ENCODE measurements around the gene SUPT3H. TPM values are rescaled to one million over a fixed set of nuclear protein-coding genes. Genes with fewer than 3 reads are reported as not detected.

SUPT3H gene
- total and polyA plus RNA-seq, 4 donors, result 0.85 to 4.8 (median 2.4) TPM

- Histone ChIP-seq H3K4me3 (ENCODE audit: low read depth in 1 of 3, low read length in 3 of 3) (no peak overlapping the region), H3K27me3 (ENCODE audit: control insufficient read depth in 4 of 4, insufficient read depth in 4 of 4, low read length in 3 of 4) (no peaks in the 10 kb centered on the region), H3K9ac (ENCODE audit: low read depth in 1 of 2, low read length in 2 of 2) (no peak overlapping the region), H3K4me1 (ENCODE audit: control insufficient read depth in 4 of 4, insufficient read depth in 4 of 4, low read length in 3 of 4) (no peaks in the 10 kb centered on the region), H3K36me3 (ENCODE audit: control insufficient read depth in 4 of 4, insufficient read depth in 3 of 4, low read depth in 1 of 4, low read length in 3 of 4) (no peaks in the 10 kb centered on the region), H3K9me3 (ENCODE audit: control insufficient read depth in 4 of 4, low read length in 3 of 4) (peaks cover 0 to 1% (median 0%) of the 10 kb centered on the region in 4 donors), H3K27ac (ENCODE audit: low read depth in 1 of 2, low read length in 2 of 2) (no peak overlapping the region)
- WGBS, result 80% methylated on average over 5 of the region's 5 CpGs
- no peak for DNase-seq (ENCODE audit: low spot score)
- TF ChIP-seq RXRA (IDR thresholded peaks at IDR 0.05) (no peak), HNF4G (IDR thresholded peaks at IDR 0.05) (no peak), MAX (IDR thresholded peaks at IDR 0.05) (no peak), RAD21 (IDR thresholded peaks at IDR 0.05) (no peak), EGR1 (IDR thresholded peaks at IDR 0.05; ENCODE audit: low read depth in 2 of 2) (no peak), JUND (IDR thresholded peaks at IDR 0.05) (no peak), HNF4A (conservative IDR thresholded peaks at IDR 0.05) (no peak), NR2F2 (IDR thresholded peaks at IDR 0.05) (no peak), FOXA2 (IDR thresholded peaks at IDR 0.05) (no peak), ATF3 (IDR thresholded peaks at IDR 0.05) (no peak)
Measured at GRCh38 chr6:44789061-44789460, 588.7 kb downstream of the SUPT3H start.

- 89% methylated on average over 10 of the region's 10 CpGs for WGBS
- no peaks in the 10 kb centered on the region for H3K27me3 ChIP-seq (ENCODE audit: control insufficient read depth in 4 of 4, insufficient read depth in 4 of 4, low read length in 3 of 4)
- H3K27ac ChIP-seq (ENCODE audit: low read depth in 1 of 2, low read length in 2 of 2), result no peak overlapping the region
- no peak overlapping the region for H3K9ac ChIP-seq (ENCODE audit: low read depth in 1 of 2, low read length in 2 of 2)
- H3K9me3 ChIP-seq (ENCODE audit: control insufficient read depth in 4 of 4, low read length in 3 of 4), result peaks cover 0 to 1% (median 0%) of the 10 kb centered on the region in 4 donors
- no peak overlapping the region for H3K4me3 ChIP-seq (ENCODE audit: low read depth in 1 of 3, low read length in 3 of 3)
- TF ChIP-seq, protein P1, sequence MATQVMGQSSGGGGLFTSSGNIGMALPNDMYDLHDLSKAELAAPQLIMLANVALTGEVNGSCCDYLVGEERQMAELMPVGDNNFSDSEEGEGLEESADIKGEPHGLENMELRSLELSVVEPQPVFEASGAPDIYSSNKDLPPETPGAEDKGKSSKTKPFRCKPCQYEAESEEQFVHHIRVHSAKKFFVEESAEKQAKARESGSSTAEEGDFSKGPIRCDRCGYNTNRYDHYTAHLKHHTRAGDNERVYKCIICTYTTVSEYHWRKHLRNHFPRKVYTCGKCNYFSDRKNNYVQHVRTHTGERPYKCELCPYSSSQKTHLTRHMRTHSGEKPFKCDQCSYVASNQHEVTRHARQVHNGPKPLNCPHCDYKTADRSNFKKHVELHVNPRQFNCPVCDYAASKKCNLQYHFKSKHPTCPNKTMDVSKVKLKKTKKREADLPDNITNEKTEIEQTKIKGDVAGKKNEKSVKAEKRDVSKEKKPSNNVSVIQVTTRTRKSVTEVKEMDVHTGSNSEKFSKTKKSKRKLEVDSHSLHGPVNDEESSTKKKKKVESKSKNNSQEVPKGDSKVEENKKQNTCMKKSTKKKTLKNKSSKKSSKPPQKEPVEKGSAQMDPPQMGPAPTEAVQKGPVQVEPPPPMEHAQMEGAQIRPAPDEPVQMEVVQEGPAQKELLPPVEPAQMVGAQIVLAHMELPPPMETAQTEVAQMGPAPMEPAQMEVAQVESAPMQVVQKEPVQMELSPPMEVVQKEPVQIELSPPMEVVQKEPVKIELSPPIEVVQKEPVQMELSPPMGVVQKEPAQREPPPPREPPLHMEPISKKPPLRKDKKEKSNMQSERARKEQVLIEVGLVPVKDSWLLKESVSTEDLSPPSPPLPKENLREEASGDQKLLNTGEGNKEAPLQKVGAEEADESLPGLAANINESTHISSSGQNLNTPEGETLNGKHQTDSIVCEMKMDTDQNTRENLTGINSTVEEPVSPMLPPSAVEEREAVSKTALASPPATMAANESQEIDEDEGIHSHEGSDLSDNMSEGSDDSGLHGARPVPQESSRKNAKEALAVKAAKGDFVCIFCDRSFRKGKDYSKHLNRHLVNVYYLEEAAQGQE (IDR thresholded peaks at IDR 0.05), result no peak
- TF ChIP-seq FOXA1 (IDR thresholded peaks at IDR 0.05) (no peak), HNF4A (conservative IDR thresholded peaks at IDR 0.05) (no peak), ZBTB33 (IDR thresholded peaks at IDR 0.05) (no peak)
- H3K4me1 ChIP-seq (ENCODE audit: control insufficient read depth in 4 of 4, insufficient read depth in 4 of 4, low read length in 3 of 4), result no peaks in the 10 kb centered on the region
- DNase-seq (ENCODE audit: low spot score), result no peak
- no peaks in the 10 kb centered on the region for H3K36me3 ChIP-seq (ENCODE audit: control insufficient read depth in 4 of 4, insufficient read depth in 3 of 4, low read depth in 1 of 4, low read length in 3 of 4)
Measured at GRCh38 chr6:44788387-44788981, 589.2 kb downstream of the SUPT3H start.
